ENCODE results near the gene SKOR1.

Gene SKOR1

DNA sequence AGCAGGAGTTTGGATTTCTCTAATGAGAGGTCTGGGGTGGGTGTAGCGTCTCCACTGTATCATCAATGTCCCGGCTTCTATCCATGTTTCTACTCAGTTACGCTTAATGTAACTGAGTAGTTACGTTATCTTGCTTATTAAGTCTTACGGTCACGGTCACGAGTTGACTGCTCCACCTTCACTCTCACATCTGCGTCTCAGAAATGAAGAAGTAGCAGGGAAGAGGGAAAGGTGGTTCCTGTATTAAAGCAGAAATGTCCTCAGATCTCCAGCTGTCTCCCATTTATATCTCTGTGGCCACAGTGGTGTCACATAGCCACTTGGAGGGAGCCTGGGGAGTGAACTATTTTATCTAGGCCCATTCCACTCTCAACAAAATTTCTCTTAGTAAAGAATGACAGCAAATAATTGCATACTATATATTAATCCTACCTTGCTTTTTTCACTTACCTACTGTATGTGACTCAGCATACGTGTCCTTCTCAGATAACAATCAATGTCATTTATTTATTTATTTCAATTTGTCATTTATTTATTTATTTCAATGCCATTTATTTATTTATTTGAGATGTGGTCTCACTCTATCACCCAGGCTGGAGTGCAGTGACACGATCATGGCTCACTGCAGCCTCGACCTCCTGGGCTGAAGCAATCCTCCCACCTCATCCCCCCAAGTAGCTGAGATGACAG is 54.3 kb downstream of the SKOR1 start:
- TF ChIP-seq REST (IDR thresholded peaks at IDR 0.05; ENCODE audit: insufficient read depth in 1 of 2, low read depth in 2 of 2, low read length in 2 of 2) (no peak), POLR2AphosphoS5 (IDR thresholded peaks at IDR 0.05; ENCODE audit: low read depth, low read length) (no peak), SIN3A (IDR thresholded peaks at IDR 0.05; ENCODE audit: borderline replicate concordance, insufficient read depth, low read length) (no peak), FOXP2 (optimal IDR thresholded peaks at IDR 0.05; ENCODE audit: borderline replicate concordance, extremely low read depth, extremely low read length, insufficient read depth) (no peak), TAF1 (IDR thresholded peaks at IDR 0.05; ENCODE audit: borderline replicate concordance, insufficient read depth, low read length) (no peak)

GRCh38 chr15:67880651-67881182 is 55.4 kb downstream of the SKOR1 start:
- no peak for TF ChIP-seq SIN3A (IDR thresholded peaks at IDR 0.05; ENCODE audit: borderline replicate concordance, insufficient read depth, low read length)
- TF ChIP-seq POLR2AphosphoS5 (IDR thresholded peaks at IDR 0.05; ENCODE audit: low read depth, low read length), result no peak
- no peak for TF ChIP-seq REST (IDR thresholded peaks at IDR 0.05; ENCODE audit: insufficient read depth in 1 of 2, low read depth in 2 of 2, low read length in 2 of 2)
- no peak for TF ChIP-seq FOXP2 (optimal IDR thresholded peaks at IDR 0.05; ENCODE audit: borderline replicate concordance, extremely low read depth, extremely low read length, insufficient read depth)
- no peak for TF ChIP-seq TAF1 (IDR thresholded peaks at IDR 0.05; ENCODE audit: borderline replicate concordance, insufficient read depth, low read length)

DNA sequence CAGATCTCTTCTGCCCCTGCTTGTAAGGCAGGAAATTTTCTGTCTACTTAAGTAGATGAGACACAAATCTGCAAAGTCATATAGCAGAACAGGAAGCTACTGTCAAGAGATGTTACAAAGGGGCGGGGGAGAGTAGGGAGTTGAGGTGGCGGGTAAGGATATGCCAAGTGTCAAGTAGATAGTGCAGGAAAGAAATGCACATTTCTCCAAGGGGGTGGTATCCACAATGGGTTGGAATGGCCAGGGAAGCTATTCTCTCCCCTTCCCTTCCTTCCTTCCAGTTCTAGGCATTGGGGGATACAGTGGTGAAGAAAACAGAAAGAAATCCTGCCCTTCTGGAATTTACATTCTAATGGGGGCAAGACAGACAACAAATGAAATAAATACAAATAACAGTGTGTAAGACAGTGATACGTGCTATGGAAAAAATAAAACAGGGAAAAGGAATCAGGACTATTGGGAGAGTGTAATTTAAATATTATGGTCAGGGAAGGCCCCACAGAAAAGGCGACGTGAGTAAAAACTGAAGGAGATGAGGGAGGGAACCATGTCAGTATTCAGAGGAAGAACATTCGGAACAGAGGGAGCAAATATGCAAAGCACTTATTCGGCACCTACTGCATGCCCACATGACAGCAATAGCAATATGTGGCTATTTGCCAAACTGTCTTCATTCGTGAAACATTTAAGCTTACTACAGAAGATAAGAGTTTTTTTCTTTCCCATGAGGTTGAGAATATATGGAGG is 57.4 kb downstream of the SKOR1 start:
- TF ChIP-seq SIN3A (IDR thresholded peaks at IDR 0.05; ENCODE audit: borderline replicate concordance, insufficient read depth, low read length), result no peak
- no peak for TF ChIP-seq REST (IDR thresholded peaks at IDR 0.05; ENCODE audit: insufficient read depth in 1 of 2, low read depth in 2 of 2, low read length in 2 of 2)

- no peak for TF ChIP-seq TAF1 (IDR thresholded peaks at IDR 0.05; ENCODE audit: borderline replicate concordance, insufficient read depth, low read length)
- TF ChIP-seq REST (IDR thresholded peaks at IDR 0.05; ENCODE audit: insufficient read depth in 1 of 2, low read depth in 2 of 2, low read length in 2 of 2), result peak in 1 of 2 experiments; percentile 38; a peak in 1 of 4 replicates
Measured at GRCh38 chr15:67883234-67883773, 58.0 kb downstream of the SKOR1 start.

Measured in PFSK-1 (cell line).